ENCODE measurements around the gene ZNF124. TPM values are rescaled to one million over a fixed set of nuclear protein-coding genes. Genes with fewer than 3 reads are reported as not detected.

The ZNF124 gene
- total and polyA plus RNA-seq, 2 of the 13 experiments (the other 11 are each of a cell fraction or from before 2014, with no cell fraction given), result 9.7 to 134 TPM

GRCh38 chr1:247115141-247115510 is 56.7 kb downstream of the ZNF124 start:
- ATAC-seq, result peak; percentile 0; the same call in 1 of the 3 replicates
- H3K27ac ChIP-seq (ENCODE audit: extremely low read length, insufficient read depth, low read length), result no peak overlapping the region
- ChIA-PET CTCF (ENCODE audit: low intra/inter-chr PET ratio, low total read pairs) (no interaction called here), POLR2A (interaction anchor here (1.2 kb wide), 1 partner anchor 37 kb away, joined by 3 read pairs; the partner anchor contains the start of gene ZNF670)
- BruUV-seq (replicated peaks), result no TSS peak
- in situ Hi-C loops (cut with HindIII; ENCODE audit: extremely low pct_ligation_motif_present, low pct_unique_long_range_greater_than_20kb), result no loop called here
- no peak overlapping the region for H2AFZ ChIP-seq (ENCODE audit: low read length)
- DNase-seq (ENCODE audit: low spot score), result no peak
- H3K4me2 ChIP-seq (ENCODE audit: low read depth, low read length), result peak overlapping the region; percentile 83
- H3K9me3 ChIP-seq (ENCODE audit: low read length), result no peaks in the 10 kb centered on the region
- H3K4me3 ChIP-seq (replicated peaks in 1 of 3; ENCODE audit: insufficient read depth in 1 of 3, low read depth in 2 of 3, low read length in 3 of 3), result peak overlapping the region in 1 of 3 experiments; percentile 82; a peak in 1 of 6 replicates
- no peak overlapping the region; the same call in 1 of the 2 replicates for H3K9ac ChIP-seq (ENCODE audit: insufficient read depth, low read depth, low read length)
- H3K27me3 ChIP-seq (ENCODE audit: control insufficient read depth in 1 of 2, insufficient read depth in 2 of 2, low read length in 2 of 2), result no peaks in the 10 kb centered on the region
- FAIRE-seq, result no peak
- intact Hi-C loops (cut with micrococcal nuclease; ENCODE audit: unreplicated experiment), result loop anchor here (10.0 kb wide), 2 partner anchors 180 to 210 kb away; partner anchors contain the start of gene AHCTF1
- peaks cover 51% of the 10 kb centered on the region for H3K4me1 ChIP-seq (ENCODE audit: insufficient read depth, low read length)
- peaks cover 4% of the 10 kb centered on the region for H3K79me2 ChIP-seq (ENCODE audit: insufficient read depth, low read length)
- WGBS (ENCODE audit: low lambda C conversion rate), result 14% methylated on average over 4 of the region's 7 CpGs
- no peaks in the 10 kb centered on the region for H3K36me3 ChIP-seq (replicated peaks in 1 of 2; ENCODE audit: control insufficient read depth in 1 of 2, insufficient read depth in 2 of 2, low read length in 2 of 2)
- no peaks in the 10 kb centered on the region for H4K20me1 ChIP-seq (ENCODE audit: insufficient read depth, low read length)
- no peak for TF ChIP-seq ZBTB14 (CRISPR knock-in tag; IDR thresholded peaks at IDR 0.05)
- no peak for TF ChIP-seq TBL1XR1 (IDR thresholded peaks at IDR 0.05; ENCODE audit: borderline replicate concordance, low read length, partially characterized antibody)
- TF ChIP-seq ZNF724P (CRISPR knock-in tag; IDR thresholded peaks at IDR 0.05; ENCODE audit: borderline replicate concordance), result no peak
- TF ChIP-seq ZNF205 (CRISPR knock-in tag; IDR thresholded peaks at IDR 0.05), result no peak
- TF ChIP-seq, protein P1, sequence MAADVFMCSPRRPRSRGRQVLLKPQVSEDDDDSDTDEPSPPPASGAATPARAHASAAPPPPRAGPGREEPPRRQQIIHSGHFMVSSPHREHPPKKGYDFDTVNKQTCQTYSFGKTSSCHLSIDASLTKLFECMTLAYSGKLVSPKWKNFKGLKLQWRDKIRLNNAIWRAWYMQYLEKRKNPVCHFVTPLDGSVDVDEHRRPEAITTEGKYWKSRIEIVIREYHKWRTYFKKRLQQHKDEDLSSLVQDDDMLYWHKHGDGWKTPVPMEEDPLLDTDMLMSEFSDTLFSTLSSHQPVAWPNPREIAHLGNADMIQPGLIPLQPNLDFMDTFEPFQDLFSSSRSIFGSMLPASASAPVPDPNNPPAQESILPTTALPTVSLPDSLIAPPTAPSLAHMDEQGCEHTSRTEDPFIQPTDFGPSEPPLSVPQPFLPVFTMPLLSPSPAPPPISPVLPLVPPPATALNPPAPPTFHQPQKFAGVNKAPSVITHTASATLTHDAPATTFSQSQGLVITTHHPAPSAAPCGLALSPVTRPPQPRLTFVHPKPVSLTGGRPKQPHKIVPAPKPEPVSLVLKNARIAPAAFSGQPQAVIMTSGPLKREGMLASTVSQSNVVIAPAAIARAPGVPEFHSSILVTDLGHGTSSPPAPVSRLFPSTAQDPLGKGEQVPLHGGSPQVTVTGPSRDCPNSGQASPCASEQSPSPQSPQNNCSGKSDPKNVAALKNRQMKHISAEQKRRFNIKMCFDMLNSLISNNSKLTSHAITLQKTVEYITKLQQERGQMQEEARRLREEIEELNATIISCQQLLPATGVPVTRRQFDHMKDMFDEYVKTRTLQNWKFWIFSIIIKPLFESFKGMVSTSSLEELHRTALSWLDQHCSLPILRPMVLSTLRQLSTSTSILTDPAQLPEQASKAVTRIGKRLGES (CRISPR knock-in tag; IDR thresholded peaks at IDR 0.05; ENCODE audit: borderline replicate concordance), result no peak
- no peak for TF ChIP-seq HDAC2 (CRISPR knock-in tag; IDR thresholded peaks at IDR 0.05)
- no peak for TF ChIP-seq ZNF792 (CRISPR knock-in tag; IDR thresholded peaks at IDR 0.05)
- TF ChIP-seq ZNF790 (CRISPR knock-in tag; IDR thresholded peaks at IDR 0.05; ENCODE audit: borderline replicate concordance), result no peak
- no peak for TF ChIP-seq MXD3 (CRISPR knock-in tag; IDR thresholded peaks at IDR 0.05)
- TF ChIP-seq, protein P2, sequence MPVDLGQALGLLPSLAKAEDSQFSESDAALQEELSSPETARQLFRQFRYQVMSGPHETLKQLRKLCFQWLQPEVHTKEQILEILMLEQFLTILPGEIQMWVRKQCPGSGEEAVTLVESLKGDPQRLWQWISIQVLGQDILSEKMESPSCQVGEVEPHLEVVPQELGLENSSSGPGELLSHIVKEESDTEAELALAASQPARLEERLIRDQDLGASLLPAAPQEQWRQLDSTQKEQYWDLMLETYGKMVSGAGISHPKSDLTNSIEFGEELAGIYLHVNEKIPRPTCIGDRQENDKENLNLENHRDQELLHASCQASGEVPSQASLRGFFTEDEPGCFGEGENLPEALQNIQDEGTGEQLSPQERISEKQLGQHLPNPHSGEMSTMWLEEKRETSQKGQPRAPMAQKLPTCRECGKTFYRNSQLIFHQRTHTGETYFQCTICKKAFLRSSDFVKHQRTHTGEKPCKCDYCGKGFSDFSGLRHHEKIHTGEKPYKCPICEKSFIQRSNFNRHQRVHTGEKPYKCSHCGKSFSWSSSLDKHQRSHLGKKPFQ (CRISPR knock-in tag; IDR thresholded peaks at IDR 0.05; ENCODE audit: insufficient replicate concordance), result no peak
- TF ChIP-seq AKNA (CRISPR knock-in tag; IDR thresholded peaks at IDR 0.05; ENCODE audit: borderline replicate concordance), result no peak
- no peak for TF ChIP-seq ZFYVE20 (CRISPR knock-in tag; IDR thresholded peaks at IDR 0.05; ENCODE audit: borderline replicate concordance, low read depth)
- TF ChIP-seq CBX5 (CRISPR knock-in tag; IDR thresholded peaks at IDR 0.05; ENCODE audit: borderline replicate concordance), result no peak

Data from HepG2 (cell line).